ENCODE measurements around the gene KIF9. TPM values are rescaled to one million over a fixed set of nuclear protein-coding genes. Genes with fewer than 3 reads are reported as not detected.

KIF9 gene
- total RNA-seq, 1 experiment from 2014 or later, result 13.1 TPM

DNA sequence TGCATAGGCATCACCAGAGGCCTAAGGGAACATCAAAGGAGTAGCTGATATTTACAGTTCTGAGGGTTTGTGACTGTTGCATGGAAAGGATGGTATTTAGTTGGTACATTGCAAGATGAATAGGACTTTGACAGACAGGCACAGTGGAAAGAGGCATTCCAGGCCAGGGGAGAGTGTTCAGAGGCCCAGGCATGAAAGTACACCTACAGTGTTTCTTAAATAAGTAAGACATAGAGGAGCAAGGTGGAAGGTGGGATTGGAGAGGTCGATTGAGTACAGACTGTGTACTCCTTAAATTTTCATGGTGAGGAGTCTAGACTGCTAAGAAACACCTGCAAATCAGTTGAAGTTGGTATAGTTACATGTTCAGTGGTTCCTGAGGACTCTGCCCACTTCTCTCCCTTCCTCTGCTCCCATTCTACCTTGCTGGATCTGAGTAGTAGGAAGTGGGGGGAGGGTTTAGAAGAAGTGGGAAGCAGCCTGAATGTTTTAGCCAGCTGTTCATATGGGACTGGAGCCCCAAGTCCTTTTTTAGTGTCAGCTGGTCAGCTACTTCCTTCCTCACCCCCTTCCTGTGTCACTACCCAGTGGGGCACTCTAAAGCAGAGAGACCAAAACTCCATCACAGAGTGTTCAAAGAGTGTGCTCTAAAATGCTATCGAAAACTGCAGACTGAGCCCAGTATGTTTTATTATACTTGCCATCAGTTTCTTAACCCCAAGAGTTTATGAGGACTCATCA, 14.1 kb upstream of the KIF9 start:
- no peak overlapping the region for H2AFZ ChIP-seq (ENCODE audit: low read depth, low read length, poor library complexity, severe bottlenecking)
- TF ChIP-seq POLR2A (IDR thresholded peaks at IDR 0.05; ENCODE audit: borderline replicate concordance, extremely low read depth, insufficient read depth, insufficient read length), result no peak
- TF ChIP-seq TCF7L2 (IDR thresholded peaks at IDR 0.05; ENCODE audit: borderline replicate concordance, extremely low read depth, insufficient read depth, insufficient read length), result no peak
- TF ChIP-seq SP1 (IDR thresholded peaks at IDR 0.05; ENCODE audit: low read depth), result no peak
- TF ChIP-seq YY1 (IDR thresholded peaks at IDR 0.05; ENCODE audit: extremely low read depth, insufficient replicate concordance, low read depth, low read length), result no peak
- no peak for TF ChIP-seq SRF (IDR thresholded peaks at IDR 0.05; ENCODE audit: low read depth)
- TF ChIP-seq JUND (IDR thresholded peaks at IDR 0.05), result no peak
- TF ChIP-seq, protein P1, sequence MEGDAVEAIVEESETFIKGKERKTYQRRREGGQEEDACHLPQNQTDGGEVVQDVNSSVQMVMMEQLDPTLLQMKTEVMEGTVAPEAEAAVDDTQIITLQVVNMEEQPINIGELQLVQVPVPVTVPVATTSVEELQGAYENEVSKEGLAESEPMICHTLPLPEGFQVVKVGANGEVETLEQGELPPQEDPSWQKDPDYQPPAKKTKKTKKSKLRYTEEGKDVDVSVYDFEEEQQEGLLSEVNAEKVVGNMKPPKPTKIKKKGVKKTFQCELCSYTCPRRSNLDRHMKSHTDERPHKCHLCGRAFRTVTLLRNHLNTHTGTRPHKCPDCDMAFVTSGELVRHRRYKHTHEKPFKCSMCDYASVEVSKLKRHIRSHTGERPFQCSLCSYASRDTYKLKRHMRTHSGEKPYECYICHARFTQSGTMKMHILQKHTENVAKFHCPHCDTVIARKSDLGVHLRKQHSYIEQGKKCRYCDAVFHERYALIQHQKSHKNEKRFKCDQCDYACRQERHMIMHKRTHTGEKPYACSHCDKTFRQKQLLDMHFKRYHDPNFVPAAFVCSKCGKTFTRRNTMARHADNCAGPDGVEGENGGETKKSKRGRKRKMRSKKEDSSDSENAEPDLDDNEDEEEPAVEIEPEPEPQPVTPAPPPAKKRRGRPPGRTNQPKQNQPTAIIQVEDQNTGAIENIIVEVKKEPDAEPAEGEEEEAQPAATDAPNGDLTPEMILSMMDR (IDR thresholded peaks at IDR 0.05 in 2 of 3, conservative IDR thresholded peaks at IDR 0.05 in 1 of 3; ENCODE audit: borderline replicate concordance in 1 of 3, insufficient read depth in 1 of 3, low read depth in 2 of 3, low read length in 2 of 3), result no peak
- no peak for TF ChIP-seq EZH2 (IDR thresholded peaks at IDR 0.05)
- no peak for TF ChIP-seq SIN3A (IDR thresholded peaks at IDR 0.05; ENCODE audit: low read depth)
- TF ChIP-seq FOSL1 (IDR thresholded peaks at IDR 0.05; ENCODE audit: low read depth), result no peak
- no peak for TF ChIP-seq EZH2phosphoT487 (IDR thresholded peaks at IDR 0.05; ENCODE audit: borderline replicate concordance)
- no peak for TF ChIP-seq EGR1 (IDR thresholded peaks at IDR 0.05; ENCODE audit: low read depth)
- TF ChIP-seq ATF3 (IDR thresholded peaks at IDR 0.05), result no peak
- no peak for TF ChIP-seq RAD21 (IDR thresholded peaks at IDR 0.05; ENCODE audit: low read depth)
- TF ChIP-seq ZNF274 (IDR thresholded peaks at IDR 0.05; ENCODE audit: low read depth, low read length), result no peak
- TF ChIP-seq REST (IDR thresholded peaks at IDR 0.05; ENCODE audit: low read depth), result no peak
- ATAC-seq (no peak), DNase-seq (ENCODE audit: low read depth, low spot score) (no peak)
- no peak overlapping the region for H3K4me3 ChIP-seq (replicated peaks in 1 of 2; ENCODE audit: low read depth in 1 of 2, low read length in 2 of 2)
- no peaks in the 10 kb centered on the region for H3K9me2 ChIP-seq (ENCODE audit: insufficient read depth)
- intact Hi-C loops (cut with micrococcal nuclease), result no loop called here
- no peak overlapping the region for H3K9ac ChIP-seq (ENCODE audit: low read length)
- BruUV-seq (replicated peaks), result no TSS peak
- H3K27ac ChIP-seq (ENCODE audit: low read depth, low read length), result no peak overlapping the region
- H3K36me3 ChIP-seq (ENCODE audit: control insufficient read depth in 1 of 2, insufficient read depth in 2 of 2, low read length in 2 of 2), result no peaks in the 10 kb centered on the region
- peaks cover 81% of the 10 kb centered on the region for H3K79me2 ChIP-seq (ENCODE audit: insufficient read depth, low read length)
- ChIA-PET CTCF (no interaction called here), RAD21 (ENCODE audit: low non-redundant PET in 1 of 2, low total read pairs in 2 of 2, uncharacterized antibody in 2 of 2, unreplicated experiment in 2 of 2) (no interaction called here), POLR2A (no interaction called here)
- H3K27me3 ChIP-seq (ENCODE audit: insufficient read depth, low read length), result no peaks in the 10 kb centered on the region
- no peak overlapping the region for H3K4me2 ChIP-seq (ENCODE audit: low read length)
- no peaks in the 10 kb centered on the region for H4K20me1 ChIP-seq (ENCODE audit: insufficient read depth)
- H3K4me1 ChIP-seq (ENCODE audit: control insufficient read depth in 1 of 2, insufficient read depth in 2 of 2, low read length in 2 of 2), result no peaks in the 10 kb centered on the region
- H3K9me3 ChIP-seq (ENCODE audit: control insufficient read depth in 1 of 2, insufficient read depth in 1 of 2, low read depth in 1 of 2, low read length in 2 of 2), result no peaks in the 10 kb centered on the region
